Mucosa of descending colon (tissue), 3 donors: ENCODE results near the gene GLIPR2. TPM values are rescaled to one million over a fixed set of nuclear protein-coding genes. Genes with fewer than 3 reads are reported as not detected.

Experiments used
- ATAC-seq: fragments of 200-7000 bp; cut with Tn5 transposase; one replicate; pipeline ENCODE4 v1.9.1; 2020; ENCODE audit warnings: mild to moderate bottlenecking, moderate library complexity
- DNase-seq, 3 donors: peaks; one replicate each; pipeline ENCODE4 v3.0.0-alpha.2; 2020
- H3K36me3 ChIP-seq: fragments of 200-600 bp; one replicate; pipeline ENCODE4 v1.8.0; 2021; ENCODE audit warnings: low read depth, mild to moderate bottlenecking
- H3K4me1 ChIP-seq: fragments of 200-600 bp; one replicate; pipeline ENCODE4 v1.8.0; 2021; ENCODE audit warnings: low read depth, mild to moderate bottlenecking
- H3K4me3 ChIP-seq: fragments of 200-600 bp; one replicate; pipeline ENCODE4 v1.8.0; 2021; ENCODE audit warnings: mild to moderate bottlenecking
- H3K9me3 ChIP-seq: fragments of 200-600 bp; one replicate; pipeline ENCODE4 v1.8.0; 2021; ENCODE audit warnings: mild to moderate bottlenecking
- CTCF ChIP-seq: fragments of 200-600 bp; IDR thresholded peaks from one replicate; pipeline ENCODE4 v1.8.0; 2022; ENCODE audit warnings: antibody characterized with exemption, mild to moderate bottlenecking
- intact Hi-C, 2 donors: fragments of 100-400 bp; cut with DNase I in 1 of 2; cut with micrococcal nuclease in 1 of 2; formaldehyde crosslinking; loops; one replicate each; pipeline versions ENCODE4 v1.11.0 to v1.11.1; 2022; cut with DNase I, micrococcal nuclease
- total RNA-seq, 3 donors: library from RNA; stranded (reverse); fragmentation: NEBNext Ultra II Directional in 2 of 3; extraction: Animal tissue kit (Norgen Biotek cat#: 25700) in 2 of 3; gene quantifications; one replicate each; pipeline versions ENCODE4 v1.2.1 to v1.2.4, GENCODE V29; 2021 to 2023
- donor health status: DM: no; HTN: no; CAD: no; lungs with moderate emphysema.
- donor health status: DM: no; HTN: no; CAD: no.
- donor health status: DM: no; HTN: yes; CAD: no.

Gene GLIPR2
- total RNA-seq, 3 donors from 2014 or later, result 28.1 to 58.4 (median 37.5) TPM

GRCh38 chr9:36123515-36123914 lies 13.0 kb upstream of the GLIPR2 start:
- H3K36me3 ChIP-seq, result no peaks in the 10 kb centered on the region
- TF ChIP-seq CTCF, result no peak
- no peak overlapping the region for H3K4me3 ChIP-seq
- no peaks in the 10 kb centered on the region for H3K9me3 ChIP-seq
- ATAC-seq (no peak), DNase-seq (no peak)
- H3K4me1 ChIP-seq, result peaks cover 31% of the 10 kb centered on the region
- intact Hi-C loops, result no loop called here

GRCh38 chr9:36125062-36125855 lies 11.3 kb upstream of the GLIPR2 start:
- Histone ChIP-seq H3K9me3 (no peaks in the 10 kb centered on the region), H3K4me1 (peaks cover 31% of the 10 kb centered on the region), H3K36me3 (no peaks in the 10 kb centered on the region), H3K4me3 (no peak overlapping the region)
- intact Hi-C loops, result no loop called here
- no peak for TF ChIP-seq CTCF
- ATAC-seq (peak; percentile 28), DNase-seq (no peak)

- intact Hi-C loops, result no loop called here
- peak; percentile 90 for ATAC-seq
- H3K4me3 ChIP-seq, result no peak overlapping the region
- TF ChIP-seq CTCF, result no peak
- peaks cover 31% of the 10 kb centered on the region for H3K4me1 ChIP-seq
- no peaks in the 10 kb centered on the region for H3K36me3 ChIP-seq
- peak in 2 of 3 donors; percentile 65 to 80 for DNase-seq
- no peaks in the 10 kb centered on the region for H3K9me3 ChIP-seq
Observed at GRCh38 chr9:36126016-36126730, 10.4 kb upstream of the GLIPR2 start.

- peaks cover 31% of the 10 kb centered on the region for H3K4me1 ChIP-seq
- ATAC-seq (peak; percentile 27), DNase-seq (no peak)
- H3K36me3 ChIP-seq, result no peaks in the 10 kb centered on the region
- no peak overlapping the region for H3K4me3 ChIP-seq
- no peak for TF ChIP-seq CTCF
- H3K9me3 ChIP-seq, result no peaks in the 10 kb centered on the region
- intact Hi-C loops, result no loop called here
Observed at GRCh38 chr9:36127652-36128244, 8.8 kb upstream of the GLIPR2 start.

- H3K4me3 ChIP-seq, result no peak overlapping the region
- intact Hi-C loops, result no loop called here
- no peak for DNase-seq
- no peak for TF ChIP-seq CTCF
- no peaks in the 10 kb centered on the region for H3K9me3 ChIP-seq
- H3K4me1 ChIP-seq, result peaks cover 31% of the 10 kb centered on the region
- no peaks in the 10 kb centered on the region for H3K36me3 ChIP-seq
- ATAC-seq, result no peak
Observed at GRCh38 chr9:36128349-36128748, 8.2 kb upstream of the GLIPR2 start.
